ENCODE measurements around the gene ALPL.

- TF ChIP-seq CTCF (IDR thresholded peaks at IDR 0.05; ENCODE audit: insufficient read depth, low read length, poor library complexity, severe bottlenecking) (no peak), EZH2phosphoT487 (conservative IDR thresholded peaks at IDR 0.05; ENCODE audit: low read length) (no peak)
These were observed 87.4 kb downstream of the ALPL start for GRCh38 chr1:21596628-21597027.
